Cerebellar cortex (tissue), 1 donor: ENCODE data around the gene GHRHR.

Experiments used
- DNase-seq: peaks from one replicate; pipeline ENCODE4 v3.0.0-alpha.2; 2015; ENCODE audit warnings: low spot score

Gene GHRHR

DNA sequence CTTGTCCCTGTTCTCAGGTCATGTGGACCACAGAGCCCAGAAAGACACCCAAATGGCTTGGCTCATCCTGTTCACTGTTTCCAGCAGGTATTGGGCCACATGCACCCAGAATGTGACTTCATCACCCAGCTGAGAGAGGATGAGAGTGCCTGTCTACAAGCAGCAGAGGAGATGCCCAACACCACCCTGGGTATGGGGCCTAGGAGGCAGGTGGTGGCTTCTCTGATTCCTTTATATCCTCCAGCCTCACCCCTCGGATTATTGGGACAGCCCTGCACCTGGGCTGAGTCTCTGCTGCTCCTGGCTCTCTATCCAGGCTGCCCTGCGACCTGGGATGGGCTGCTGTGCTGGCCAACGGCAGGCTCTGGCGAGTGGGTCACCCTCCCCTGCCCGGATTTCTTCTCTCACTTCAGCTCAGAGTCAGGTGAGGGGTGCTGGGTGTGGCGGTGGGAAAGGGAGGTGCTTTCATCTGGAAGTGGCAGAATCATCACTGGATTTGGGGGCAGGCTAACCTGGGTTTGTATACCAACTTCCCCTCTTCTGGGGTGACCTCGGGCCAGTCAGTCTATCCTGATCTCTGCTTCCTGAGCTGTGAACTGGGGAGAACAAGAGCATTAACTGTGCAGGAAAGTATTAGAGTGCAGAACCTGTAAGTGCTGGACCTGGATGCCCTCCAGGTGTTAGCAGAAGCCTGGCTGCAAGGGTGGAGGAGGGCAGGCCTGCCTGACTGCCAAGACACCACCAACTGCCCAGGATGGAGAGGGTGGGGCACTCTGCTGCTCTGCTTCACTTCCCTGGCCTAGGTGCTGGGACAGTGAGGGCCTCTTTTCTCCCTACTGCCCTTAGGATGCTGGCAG is 5.2 kb downstream of the GHRHR start:
- no peak for DNase-seq

DNA sequence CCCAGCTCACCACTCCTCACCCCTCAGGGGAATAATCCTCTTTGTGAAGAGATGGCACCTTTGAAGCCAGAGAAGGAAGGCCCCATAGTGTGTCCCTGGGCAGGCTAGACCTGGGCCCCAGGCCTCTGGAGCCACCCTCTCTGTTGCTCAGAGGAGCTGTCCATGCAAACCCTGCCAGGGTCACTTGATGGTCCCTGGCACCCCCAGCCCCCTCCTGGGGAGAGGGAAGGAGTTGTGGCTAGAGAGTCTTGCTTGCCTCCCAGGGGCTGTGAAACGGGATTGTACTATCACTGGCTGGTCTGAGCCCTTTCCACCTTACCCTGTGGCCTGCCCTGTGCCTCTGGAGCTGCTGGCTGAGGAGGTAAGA is 5.8 kb downstream of the GHRHR start:
- DNase-seq = no peak

GRCh38 chr7:30970074-30970473 is 6.3 kb downstream of the GHRHR start:
- DNase-seq = no peak

- DNase-seq = no peak
Measured at GRCh38 chr7:30970594-30971094, 6.9 kb downstream of the GHRHR start.

GRCh38 chr7:30971440-30971839 is 7.7 kb downstream of the GHRHR start:
- DNase-seq = no peak

DNA sequence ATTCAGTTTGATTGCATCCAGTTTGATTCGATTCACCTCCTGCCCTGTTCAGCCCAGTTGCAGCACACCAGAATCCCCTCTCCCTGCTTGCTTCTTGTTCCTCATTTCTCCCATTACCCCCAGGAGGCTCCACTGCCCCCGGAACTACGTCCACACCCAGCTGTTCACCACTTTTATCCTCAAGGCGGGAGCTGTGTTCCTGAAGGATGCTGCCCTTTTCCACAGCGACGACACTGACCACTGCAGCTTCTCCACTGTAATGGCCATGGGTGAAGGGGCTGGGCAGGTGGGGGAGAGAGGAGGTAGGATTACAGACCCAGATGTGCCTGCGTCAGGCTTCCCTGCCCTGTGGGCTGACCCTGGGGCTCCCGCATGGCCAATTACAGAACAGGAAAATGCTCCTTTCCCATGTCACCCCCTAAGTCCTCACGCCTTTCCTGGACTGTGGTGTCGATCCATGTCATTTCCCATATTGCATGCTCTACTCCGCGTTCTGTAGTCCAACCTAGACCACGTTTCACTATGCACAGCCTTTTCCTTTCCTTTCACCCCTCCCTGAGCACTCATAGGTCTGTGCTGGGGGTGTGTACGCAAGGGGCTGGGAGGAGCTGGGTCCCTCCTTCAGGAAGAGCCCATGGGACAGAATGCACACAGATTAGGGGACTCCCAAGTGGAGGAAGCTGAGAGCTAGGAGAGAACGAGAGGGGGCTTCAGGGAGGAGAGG is 8.2 kb downstream of the GHRHR start:
- DNase-seq = no peak

DNA sequence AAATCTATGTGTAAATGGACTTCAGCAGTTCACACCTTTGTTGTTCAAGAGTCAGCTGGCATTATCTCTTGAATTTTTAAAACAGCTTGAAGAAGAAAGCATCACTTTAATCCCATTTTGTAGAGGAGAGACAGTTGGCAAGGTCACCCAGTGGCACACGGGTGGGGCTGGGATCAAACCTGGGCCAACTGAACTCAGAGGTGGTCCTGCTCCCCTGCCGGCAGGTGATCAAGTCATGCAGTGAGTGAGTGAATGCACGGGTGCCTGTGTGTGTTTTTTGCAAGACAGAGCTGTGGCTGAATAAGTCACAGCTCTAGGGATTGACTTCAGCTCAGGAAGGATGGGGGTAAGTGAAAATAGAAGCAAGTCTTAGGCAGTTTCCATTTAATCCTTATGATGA is 9.5 kb downstream of the GHRHR start:
- DNase-seq = no peak

DNA sequence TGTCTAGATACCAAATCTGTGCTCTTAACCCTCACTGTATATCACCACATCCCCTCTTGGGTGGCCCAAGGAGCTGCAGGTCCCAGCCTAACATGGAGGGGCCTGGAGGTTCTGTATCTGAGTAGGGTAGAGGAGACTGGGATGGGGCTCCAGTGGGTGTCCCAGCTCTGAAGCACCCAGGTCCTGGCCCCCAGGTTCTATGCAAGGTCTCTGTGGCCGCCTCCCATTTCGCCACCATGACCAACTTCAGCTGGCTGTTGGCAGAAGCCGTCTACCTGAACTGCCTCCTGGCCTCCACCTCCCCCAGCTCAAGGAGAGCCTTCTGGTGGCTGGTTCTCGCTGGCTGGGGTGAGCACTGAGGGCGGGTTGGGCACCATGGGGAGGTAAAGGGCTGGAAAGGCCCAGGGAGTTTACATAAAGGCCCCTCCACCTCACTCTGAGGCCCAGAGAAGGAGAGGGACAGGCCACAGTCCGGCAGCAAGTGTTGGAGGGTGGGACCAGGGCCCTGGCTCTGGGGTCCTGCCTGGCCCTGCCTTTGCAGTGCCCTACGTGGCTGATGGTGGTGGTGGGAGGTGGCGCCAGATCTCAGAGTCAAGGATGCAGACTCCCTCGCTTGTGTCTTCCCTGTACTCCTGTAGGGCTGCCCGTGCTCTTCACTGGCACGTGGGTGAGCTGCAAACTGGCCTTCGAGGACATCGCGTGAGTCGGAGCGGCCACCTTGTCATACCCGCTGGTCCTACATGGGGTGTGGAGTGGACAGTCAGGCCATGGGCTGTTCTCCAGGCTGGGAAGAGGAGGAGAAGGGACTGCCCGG is 10.2 kb downstream of the GHRHR start:
- DNase-seq = no peak

GRCh38 chr7:30974605-30975255 is 11.0 kb downstream of the GHRHR start:
- peak; percentile 44 for DNase-seq

- no peak for DNase-seq
Measured at GRCh38 chr7:30975256-30975899, 11.6 kb downstream of the GHRHR start.

DNA sequence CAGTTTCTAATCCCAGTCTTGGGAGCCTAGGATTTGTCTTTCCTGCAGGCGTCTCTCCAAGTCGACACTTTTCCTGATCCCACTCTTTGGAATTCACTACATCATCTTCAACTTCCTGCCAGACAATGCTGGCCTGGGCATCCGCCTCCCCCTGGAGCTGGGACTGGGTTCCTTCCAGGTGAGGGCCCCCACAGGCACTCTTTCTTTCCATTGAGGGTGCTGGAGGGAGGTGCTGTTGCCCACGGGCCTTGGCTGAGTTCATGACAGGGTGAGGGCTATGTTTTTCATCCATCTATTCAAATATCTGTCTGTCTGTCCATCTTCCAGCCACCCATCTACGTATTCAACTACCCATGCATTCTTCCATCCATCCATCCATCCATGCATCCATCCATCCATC is 12.6 kb downstream of the GHRHR start:
- no peak for DNase-seq

DNA sequence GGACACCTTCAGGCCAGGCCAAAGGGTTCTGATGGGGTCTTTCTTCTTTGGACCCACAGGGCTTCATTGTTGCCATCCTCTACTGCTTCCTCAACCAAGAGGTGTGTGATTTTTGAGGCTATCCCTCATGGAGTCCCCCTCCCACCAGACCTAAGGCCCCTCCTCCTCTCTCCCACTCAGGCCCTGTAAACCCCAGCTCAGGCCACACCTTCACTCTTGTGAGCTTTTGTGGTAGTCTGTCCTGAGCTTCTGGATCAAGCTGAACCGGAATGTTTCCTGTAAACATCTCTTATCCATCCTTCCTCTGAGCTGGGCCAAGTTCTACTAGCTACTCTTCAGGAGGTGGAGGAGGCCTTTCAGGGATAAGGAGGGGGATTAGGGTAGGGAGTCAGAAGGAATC is 13.5 kb downstream of the GHRHR start:
- no peak for DNase-seq

DNA sequence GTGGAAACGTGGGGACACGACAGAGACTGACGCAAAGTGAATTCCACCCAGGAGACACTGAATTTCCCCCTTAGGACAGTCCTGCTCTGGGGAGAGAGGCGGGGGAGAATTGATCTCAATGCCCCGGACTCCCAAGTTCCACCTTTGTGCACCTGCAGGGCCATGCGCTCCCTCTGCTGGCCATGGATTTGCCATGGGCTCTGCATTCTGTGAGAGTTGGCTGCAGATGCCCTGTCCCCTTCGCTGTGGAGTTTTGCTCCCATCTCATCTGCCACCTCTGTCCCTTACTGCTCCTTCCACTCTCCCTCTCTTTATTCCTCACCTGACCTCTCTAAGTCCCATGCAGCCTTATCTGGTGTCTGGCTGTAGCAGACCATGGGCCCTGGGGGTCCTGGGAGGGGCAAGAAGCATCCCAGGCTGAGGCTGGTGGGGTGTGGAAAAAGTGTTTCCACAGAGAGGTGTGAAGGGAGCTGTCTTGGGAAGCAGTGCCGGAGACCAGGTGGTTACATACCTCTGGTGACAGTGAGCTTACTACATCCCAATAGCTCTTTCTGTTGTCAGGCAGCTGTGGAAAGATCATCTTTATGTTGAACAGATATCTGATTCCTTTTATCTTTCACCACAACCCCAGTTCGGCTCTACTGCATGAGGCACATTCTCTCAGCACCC is 14.3 kb downstream of the GHRHR start:
- peak; percentile 37 for DNase-seq

GRCh38 chr7:30979027-30979426 is 15.3 kb downstream of the GHRHR start:
- DNase-seq = no peak

DNA sequence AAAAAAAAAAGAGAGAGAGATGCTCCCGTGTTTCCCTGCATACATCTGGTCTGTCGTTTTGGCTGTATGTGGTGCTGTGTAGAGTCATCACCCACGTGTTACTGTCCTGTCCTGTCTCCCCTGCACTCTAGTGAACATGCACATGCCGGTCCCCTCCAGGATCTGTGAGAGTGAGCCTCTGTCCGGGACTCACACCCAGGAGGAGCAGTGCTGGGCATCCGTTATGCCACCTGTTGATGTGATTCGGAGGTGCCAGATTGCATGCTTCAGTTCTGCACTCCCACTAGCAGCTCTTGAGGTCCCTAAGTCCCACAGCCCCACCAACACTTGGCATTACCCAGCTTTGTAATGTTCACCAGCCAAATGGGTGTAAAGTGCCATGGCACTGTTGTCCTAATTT is 16.4 kb downstream of the GHRHR start:
- DNase-seq = no peak

GRCh38 chr7:30980751-30981150 is 17.0 kb downstream of the GHRHR start:
- DNase-seq = no peak

GRCh38 chr7:30983042-30983913 is 19.5 kb downstream of the GHRHR start:
- peak; percentile 91 for DNase-seq

DNA sequence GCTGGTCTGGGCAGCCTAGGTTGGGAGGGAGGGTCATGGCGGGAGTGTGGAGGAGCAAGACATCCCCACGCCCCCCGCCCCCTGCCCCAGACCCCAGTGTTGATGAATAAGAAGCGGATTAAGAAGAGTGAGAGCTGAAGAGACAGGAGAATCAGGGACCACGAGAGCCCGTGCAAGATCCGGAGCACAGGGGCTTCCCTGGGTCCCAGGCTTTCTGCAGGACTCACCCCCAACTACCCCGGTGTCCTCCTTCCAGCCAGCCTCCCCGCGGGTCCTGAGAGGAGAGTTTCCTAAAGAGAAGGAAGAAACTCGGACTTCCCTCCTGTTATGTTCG is 20.1 kb downstream of the GHRHR start:
- no peak for DNase-seq

GRCh38 chr7:30984359-30985107 is 20.8 kb downstream of the GHRHR start:
- DNase-seq = no peak
